ENCODE data around the gene GPR55. TPM values are rescaled to one million over a fixed set of nuclear protein-coding genes. Genes with fewer than 3 reads are reported as not detected.
A peak's percentile ranks its signal among the peaks of the same experiment; 100 is the strongest.

GPR55 gene, protein sequence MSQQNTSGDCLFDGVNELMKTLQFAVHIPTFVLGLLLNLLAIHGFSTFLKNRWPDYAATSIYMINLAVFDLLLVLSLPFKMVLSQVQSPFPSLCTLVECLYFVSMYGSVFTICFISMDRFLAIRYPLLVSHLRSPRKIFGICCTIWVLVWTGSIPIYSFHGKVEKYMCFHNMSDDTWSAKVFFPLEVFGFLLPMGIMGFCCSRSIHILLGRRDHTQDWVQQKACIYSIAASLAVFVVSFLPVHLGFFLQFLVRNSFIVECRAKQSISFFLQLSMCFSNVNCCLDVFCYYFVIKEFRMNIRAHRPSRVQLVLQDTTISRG
- not detected in 2 replicates for total RNA-seq (2022)
- not detected for Bru-seq, nascent RNA
- not detected for BruChase-seq, experiment 1, labeled RNA remaining after a 6-hour chase
- BruChase-seq, experiment 2, labeled RNA remaining after a 2-hour chase = not detected
- long read RNA-seq = 0 reads

GRCh38 chr2:230924470-230925341, at the start of gene GPR55:
TSS of gene GPR55 (minus strand) at chr2:230925242. CDS start at chr2:230910962, 14,280 bp downstream.
- Mint-ChIP-seq H3K9me3 (ENCODE audit: low read depth, unreplicated experiment) (no peaks in the 10 kb centered on the region), H3K27me3 (ENCODE audit: unreplicated experiment) (peaks cover 79% of the 10 kb centered on the region), H3K27ac (ENCODE audit: unreplicated experiment) (no peak within 1 kb of the TSS), H3K4me3 (ENCODE audit: low read depth, unreplicated experiment) (no peak within 1 kb of the TSS), H3K36me3 (ENCODE audit: insufficient read depth, unreplicated experiment) (no peaks in the 10 kb centered on the region), H3K4me1 (ENCODE audit: low read depth, unreplicated experiment) (no peaks in the 10 kb centered on the region)
- intact Hi-C loops (cut with micrococcal nuclease; ENCODE audit: unreplicated experiment) = no loop called here
- TF ChIP-seq CTCF (IDR thresholded peaks at IDR 0.05; ENCODE audit: unreplicated experiment) = peak; percentile 19
- BruUV-seq (replicated peaks) = no TSS peak
- peak; percentile 27 for DNase-seq
- CTCF ChIA-PET = interaction anchor here (1.4 kb wide), 1 partner anchor 100 kb away, joined by 5 read pairs; no protein-coding TSS in a partner anchor

DNA sequence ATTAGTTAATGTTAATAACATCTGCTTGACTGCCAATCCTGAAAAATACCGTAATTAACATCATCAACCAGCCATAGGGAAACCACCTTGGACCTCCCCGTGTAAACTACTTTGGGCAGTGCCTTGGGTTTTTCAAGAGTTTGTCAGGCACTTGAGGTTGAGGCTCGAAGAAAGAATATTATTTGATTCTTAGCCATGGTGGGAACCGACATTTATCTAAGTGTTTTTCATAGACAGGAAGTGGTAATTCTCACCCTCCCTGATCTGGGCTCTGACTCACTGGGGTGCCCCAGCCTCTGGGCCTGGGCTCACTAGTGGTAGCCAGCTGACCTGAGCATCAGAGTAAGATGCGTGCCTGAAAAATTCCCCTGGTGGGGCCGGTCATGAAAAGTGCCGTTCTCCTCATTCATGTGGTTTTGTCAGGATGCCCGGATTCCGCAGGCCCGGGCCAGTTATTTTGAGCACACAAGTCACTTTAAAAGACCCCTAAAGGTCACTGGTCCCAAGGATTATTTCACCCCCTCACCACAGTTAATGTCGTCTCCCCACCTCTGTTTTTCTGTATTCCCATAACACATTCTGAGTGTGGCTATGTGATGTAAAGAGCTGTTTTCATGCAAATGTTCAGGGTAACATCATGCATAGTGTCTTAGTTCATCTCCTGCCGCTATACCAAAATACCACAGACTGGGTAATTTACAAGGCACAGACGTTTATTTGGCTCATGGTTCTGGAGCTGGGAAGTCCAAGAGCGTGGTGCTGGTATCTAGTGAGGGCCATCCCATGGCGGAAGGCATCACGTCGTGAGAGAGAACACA, 49.3 kb upstream of the GPR55 start:
- peak; percentile 28 for DNase-seq
- H3K36me3 Mint-ChIP-seq (ENCODE audit: insufficient read depth, unreplicated experiment) = no peaks in the 10 kb centered on the region
- TF ChIP-seq CTCF (IDR thresholded peaks at IDR 0.05; ENCODE audit: unreplicated experiment) = no peak
- no peaks in the 10 kb centered on the region for H3K9me3 Mint-ChIP-seq (ENCODE audit: low read depth, unreplicated experiment)
- CTCF ChIA-PET = no interaction called here
- no peak overlapping the region for H3K27ac Mint-ChIP-seq (ENCODE audit: unreplicated experiment)
- no TSS peak for BruUV-seq (replicated peaks)
- H3K27me3 Mint-ChIP-seq (ENCODE audit: unreplicated experiment) = peaks cover 26% of the 10 kb centered on the region
- H3K4me1 Mint-ChIP-seq (ENCODE audit: low read depth, unreplicated experiment) = peaks cover 7% of the 10 kb centered on the region
- no peak overlapping the region for H3K4me3 Mint-ChIP-seq (ENCODE audit: low read depth, unreplicated experiment)
- intact Hi-C loops (cut with micrococcal nuclease; ENCODE audit: unreplicated experiment) = no loop called here

- no peak for TF ChIP-seq CTCF (IDR thresholded peaks at IDR 0.05; ENCODE audit: unreplicated experiment)
- BruUV-seq (replicated peaks) = no TSS peak
- peaks cover 16% of the 10 kb centered on the region for H3K4me1 Mint-ChIP-seq (ENCODE audit: low read depth, unreplicated experiment)
- H3K36me3 Mint-ChIP-seq (ENCODE audit: insufficient read depth, unreplicated experiment) = no peaks in the 10 kb centered on the region
- no peaks in the 10 kb centered on the region for H3K9me3 Mint-ChIP-seq (ENCODE audit: low read depth, unreplicated experiment)
- intact Hi-C loops (cut with micrococcal nuclease; ENCODE audit: unreplicated experiment) = no loop called here
- H3K27ac Mint-ChIP-seq (ENCODE audit: unreplicated experiment) = no peak overlapping the region
- H3K4me3 Mint-ChIP-seq (ENCODE audit: low read depth, unreplicated experiment) = no peak overlapping the region
- DNase-seq = no peak
- CTCF ChIA-PET = no interaction called here
- peaks cover 14% of the 10 kb centered on the region for H3K27me3 Mint-ChIP-seq (ENCODE audit: unreplicated experiment)
These were observed 47.0 kb upstream of the GPR55 start for GRCh38 chr2:230972046-230972445.

- no peaks in the 10 kb centered on the region for H3K36me3 Mint-ChIP-seq (ENCODE audit: insufficient read depth, unreplicated experiment)
- H3K9me3 Mint-ChIP-seq (ENCODE audit: low read depth, unreplicated experiment) = no peaks in the 10 kb centered on the region
- peak overlapping the region; percentile 48 for H3K4me3 Mint-ChIP-seq (ENCODE audit: low read depth, unreplicated experiment)
- H3K4me1 Mint-ChIP-seq (ENCODE audit: low read depth, unreplicated experiment) = peaks cover 16% of the 10 kb centered on the region
- TF ChIP-seq CTCF (IDR thresholded peaks at IDR 0.05; ENCODE audit: unreplicated experiment) = no peak
- no peaks in the 10 kb centered on the region for H3K27me3 Mint-ChIP-seq (ENCODE audit: unreplicated experiment)
- DNase-seq = no peak
- H3K27ac Mint-ChIP-seq (ENCODE audit: unreplicated experiment) = no peak overlapping the region
- intact Hi-C loops (cut with micrococcal nuclease; ENCODE audit: unreplicated experiment) = no loop called here
- CTCF ChIA-PET = interaction anchor here (1.4 kb wide), 1 partner anchor 18 kb away, joined by 3 read pairs; no protein-coding TSS in a partner anchor
- no TSS peak for BruUV-seq (replicated peaks)
These were observed 44.6 kb upstream of the GPR55 start for GRCh38 chr2:230969659-230970015.
